Adrenal gland (tissue), 5 donors: ENCODE data around the gene EXOC3L4.

Experiments used
- CTCF ChIP-seq, 6 experiments: fragments of 450-650 bp in 4 of 6; fragments of 200-600 bp in 2 of 6; sonication (generic) in 1 of 6; IDR thresholded peaks; 1 replicate in 5 of 6; 2 replicates in 1 of 6; pipeline versions ENCODE4 v1.5.1 to v1.8.0; 2016 to 2021; ENCODE audit warnings: antibody characterized with exemption in 6 of 6, mild to moderate bottlenecking in 2 of 6, moderate library complexity in 1 of 6
- POLR2A ChIP-seq, 2 donors: fragments of 450-650 bp; IDR thresholded peaks; one replicate each; pipeline ENCODE4 v1.6.1; 2017; ENCODE audit warnings: antibody characterized with exemption in 2 of 2, mild to moderate bottlenecking in 2 of 2, moderate library complexity in 1 of 2
- donor health status: DM: no; HTN: no; CAD: no.

- TF ChIP-seq CTCF (IDR thresholded peaks at IDR 0.05) (no peak), POLR2A (IDR thresholded peaks at IDR 0.05) (peak in 1 of 2 donors; percentile 45)
These were observed 36.4 kb downstream of the EXOC3L4 start for GRCh38 chr14:103130965-103131364.
